DMS114 treated with DMSO at 0.1 percent for 48 hours (cell line): ENCODE results near the gene RGL4.
"Not testable (repeated sequence)": the region's sequence is repeated elsewhere in the genome, so short reads cannot be mapped to it uniquely, and the experiment has no call there.

Experiments
- DNase-seq: peaks from one replicate; lab custom pipeline; 2025; ENCODE audit not compliant: unreplicated experiment; lab: John Stamatoyannopoulos, UW

RGL4 gene, protein sequence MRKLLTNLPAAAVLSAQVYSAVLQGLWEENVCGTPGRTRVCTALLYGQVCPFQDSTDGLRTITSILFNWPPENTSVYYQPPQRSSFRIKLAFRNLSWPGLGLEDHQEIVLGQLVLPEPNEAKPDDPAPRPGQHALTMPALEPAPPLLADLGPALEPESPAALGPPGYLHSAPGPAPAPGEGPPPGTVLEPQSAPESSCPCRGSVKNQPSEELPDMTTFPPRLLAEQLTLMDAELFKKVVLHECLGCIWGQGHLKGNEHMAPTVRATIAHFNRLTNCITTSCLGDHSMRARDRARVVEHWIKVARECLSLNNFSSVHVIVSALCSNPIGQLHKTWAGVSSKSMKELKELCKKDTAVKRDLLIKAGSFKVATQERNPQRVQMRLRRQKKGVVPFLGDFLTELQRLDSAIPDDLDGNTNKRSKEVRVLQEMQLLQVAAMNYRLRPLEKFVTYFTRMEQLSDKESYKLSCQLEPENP

DNA sequence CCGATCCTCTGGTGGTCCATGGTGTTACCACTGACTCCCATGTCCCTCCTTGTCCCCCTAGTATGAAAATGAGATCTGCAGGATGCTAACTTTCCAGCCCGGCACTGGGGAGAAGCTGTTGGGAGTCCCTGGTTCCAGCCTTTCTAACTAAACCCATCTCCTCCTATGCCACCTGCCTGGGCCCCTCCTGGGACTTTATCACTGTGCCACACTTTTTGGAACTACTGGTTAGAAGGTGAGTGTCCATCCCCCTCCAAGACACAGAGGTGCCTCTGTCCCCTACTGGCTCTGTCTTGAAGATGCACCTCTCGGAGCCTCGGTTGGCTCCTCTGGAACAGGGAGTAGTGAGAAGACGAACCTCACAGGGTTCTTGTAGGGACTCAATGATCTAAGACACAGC lies at the start of gene RGL4:
Gene RGL4 (plus strand): TSS at position 301 of the 400 bp plus-strand sequence. CDS start 1,018 bp downstream, outside the sequence.
- no peak for DNase-seq

DNA sequence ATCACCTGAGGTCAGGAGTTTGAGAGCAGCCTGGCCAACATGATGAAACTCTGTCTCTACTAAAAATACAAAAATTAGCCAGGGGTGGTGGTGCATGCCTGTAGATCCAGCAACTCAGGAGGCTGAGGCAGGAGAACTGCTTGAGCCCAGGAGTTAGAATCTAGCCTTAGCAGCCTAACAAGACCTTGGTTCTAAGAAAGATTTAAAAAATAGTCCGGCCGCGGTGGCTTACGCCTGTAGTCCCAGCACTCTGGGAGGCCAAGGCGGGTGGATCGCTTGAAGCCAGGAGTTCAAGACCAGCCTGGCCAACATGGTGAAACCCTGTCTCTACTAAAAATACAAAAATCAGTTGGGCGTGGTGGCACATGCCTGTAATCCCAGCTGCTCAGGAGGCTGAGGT lies 44.3 kb upstream of the RGL4 start:
- DNase-seq, result not testable (repeated sequence)

DNA sequence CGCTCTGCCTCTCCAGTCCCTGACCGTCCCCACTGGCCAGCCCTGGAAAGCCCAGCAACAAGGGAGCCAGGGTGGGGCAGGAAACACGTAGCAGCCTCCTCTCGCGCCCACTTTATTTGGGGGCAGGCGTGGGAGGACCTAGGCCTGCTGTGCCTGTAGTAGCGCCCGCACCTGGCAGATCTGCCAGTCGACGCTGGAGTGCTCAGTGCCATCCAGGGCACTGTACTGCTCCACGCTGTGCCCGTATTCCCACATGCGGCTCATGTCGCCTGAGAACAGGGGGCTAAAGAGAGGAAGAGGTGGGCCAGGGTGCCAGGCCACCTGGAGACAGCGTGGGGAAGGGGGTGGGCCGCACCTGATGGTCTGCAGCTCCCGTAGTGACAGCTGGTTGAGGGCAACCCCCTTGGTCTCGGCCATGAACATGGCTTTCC lies 41.7 kb upstream of the RGL4 start:
- DNase-seq, result no peak

DNA sequence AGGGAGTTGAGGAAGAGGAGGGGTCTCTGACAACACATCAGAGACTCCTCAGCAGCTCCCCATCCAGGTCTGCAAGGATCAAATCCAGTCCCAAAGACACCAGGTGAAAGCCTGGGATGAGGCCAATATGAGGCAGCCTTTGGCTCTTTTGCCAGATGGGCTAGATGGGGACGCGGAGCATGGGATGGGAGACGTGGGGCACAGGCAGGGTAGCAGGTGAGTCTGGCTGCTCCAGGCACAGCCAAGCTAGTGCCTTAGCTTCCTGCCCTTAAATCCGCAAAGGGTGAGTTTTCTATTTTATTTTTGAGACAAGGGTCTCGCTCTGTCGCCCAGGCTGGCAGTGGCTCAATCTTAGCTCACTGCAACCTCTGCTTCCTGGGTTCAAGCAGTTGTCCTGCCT lies 39.1 kb upstream of the RGL4 start:
- no peak for DNase-seq

DNA sequence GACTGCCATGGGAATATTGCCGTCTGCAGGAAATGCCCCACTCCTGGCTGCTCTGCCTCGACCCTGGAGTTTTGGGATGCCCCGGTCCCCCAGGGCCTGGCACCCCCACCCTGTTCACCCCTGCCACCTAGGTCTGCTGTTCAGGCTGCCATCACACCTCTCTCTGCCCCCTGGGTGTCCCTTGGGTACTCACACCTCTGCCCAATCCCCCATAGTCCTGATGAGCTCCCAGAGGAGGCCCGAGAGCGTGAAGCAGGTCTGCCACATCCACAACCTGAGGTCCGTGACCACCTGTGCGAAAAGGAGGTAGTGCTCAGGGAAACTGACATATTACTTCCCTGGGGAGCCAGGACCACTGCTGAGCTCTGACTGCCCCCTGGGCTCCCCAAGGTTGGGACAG lies 38.5 kb upstream of the RGL4 start:
- no peak for DNase-seq

DNA sequence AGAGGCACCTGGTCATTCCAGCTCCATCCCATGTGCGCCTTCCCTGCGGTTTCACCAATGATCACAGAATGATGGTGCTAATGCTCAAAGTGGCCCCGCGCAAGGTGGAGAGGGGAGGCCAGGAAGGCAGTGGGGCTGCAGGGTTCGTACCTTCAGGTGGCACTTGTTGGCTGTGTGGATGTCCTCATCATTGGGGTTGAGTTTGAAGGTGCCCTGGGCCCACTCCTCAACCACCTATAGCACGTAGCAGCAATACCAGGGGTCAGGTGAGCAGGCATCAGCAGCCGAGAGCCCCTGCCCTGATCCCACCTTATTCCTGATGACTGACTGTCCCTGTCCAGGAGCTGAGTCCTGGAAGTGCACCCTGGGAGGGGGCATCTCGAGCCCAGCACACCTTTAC lies 38.1 kb upstream of the RGL4 start:
- no peak for DNase-seq

DNA sequence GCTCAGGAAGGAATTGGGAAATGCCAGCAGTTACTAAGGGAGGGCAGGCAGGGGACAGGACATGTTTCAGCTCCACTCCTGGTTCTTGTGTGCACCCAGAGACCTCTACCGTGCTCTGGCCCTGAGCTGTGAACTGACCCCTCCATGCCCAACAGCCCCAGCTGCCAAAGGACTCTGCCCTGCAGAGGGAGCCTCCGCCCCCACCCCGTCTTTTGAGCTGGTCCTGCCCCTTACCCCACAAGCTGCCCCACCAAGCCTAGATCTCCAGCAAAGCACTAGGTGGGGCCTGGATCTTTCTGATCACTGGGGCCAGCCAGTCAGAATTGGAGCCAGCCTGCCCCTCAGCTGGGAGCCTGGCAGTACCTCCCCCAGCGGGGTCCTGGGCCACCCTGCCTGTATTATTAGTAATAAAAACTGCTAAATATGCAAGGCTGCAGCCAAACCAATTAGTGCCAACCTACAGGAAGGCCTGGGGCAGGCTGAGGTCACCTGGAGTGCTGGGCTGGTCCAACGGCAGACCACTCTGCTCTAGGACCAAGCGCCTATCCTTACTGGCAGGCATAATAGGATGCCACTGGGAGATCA lies 34.8 kb upstream of the RGL4 start:
- DNase-seq, result no peak

DNA sequence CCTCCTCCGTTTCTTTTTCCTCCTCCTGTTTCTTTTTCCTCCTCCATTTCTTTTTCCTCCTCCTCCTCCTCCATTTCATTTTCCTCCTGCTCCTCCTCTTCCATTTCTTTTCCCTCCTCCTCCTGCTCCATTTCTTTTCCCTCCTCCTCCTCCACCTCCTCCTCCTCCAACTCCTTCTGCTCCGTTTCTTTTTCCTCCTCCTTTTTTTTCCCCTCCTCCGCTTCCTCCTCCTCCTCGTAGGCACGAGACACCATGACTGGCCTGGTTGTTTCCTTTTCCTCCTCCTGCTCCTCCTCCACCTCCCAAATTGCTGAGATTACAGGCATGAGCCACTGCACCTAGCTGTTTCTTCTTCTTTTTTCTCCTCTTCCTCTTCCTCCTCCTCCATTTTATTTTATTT lies 33.1 kb upstream of the RGL4 start:
- DNase-seq, result no peak

DNA sequence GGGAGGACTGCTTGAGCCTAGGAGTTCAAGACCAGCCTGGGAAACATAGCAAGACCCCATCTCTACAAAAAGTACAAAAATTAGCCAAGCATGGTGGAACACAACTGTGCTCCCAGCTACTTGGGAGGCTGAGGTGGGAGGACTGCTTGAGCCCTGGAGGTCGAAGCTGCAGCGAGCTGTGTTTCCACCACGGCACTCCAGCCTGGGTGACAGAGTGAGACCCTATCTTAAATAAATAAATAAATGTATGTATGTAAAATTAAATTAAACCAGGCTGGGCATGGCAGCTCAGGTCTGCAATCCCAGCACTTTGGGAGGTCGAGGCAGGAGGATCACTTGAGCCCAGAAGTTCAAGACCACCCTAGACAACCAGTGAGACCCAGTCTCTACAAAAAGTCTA lies 30.4 kb upstream of the RGL4 start:
- not testable (repeated sequence) for DNase-seq

DNA sequence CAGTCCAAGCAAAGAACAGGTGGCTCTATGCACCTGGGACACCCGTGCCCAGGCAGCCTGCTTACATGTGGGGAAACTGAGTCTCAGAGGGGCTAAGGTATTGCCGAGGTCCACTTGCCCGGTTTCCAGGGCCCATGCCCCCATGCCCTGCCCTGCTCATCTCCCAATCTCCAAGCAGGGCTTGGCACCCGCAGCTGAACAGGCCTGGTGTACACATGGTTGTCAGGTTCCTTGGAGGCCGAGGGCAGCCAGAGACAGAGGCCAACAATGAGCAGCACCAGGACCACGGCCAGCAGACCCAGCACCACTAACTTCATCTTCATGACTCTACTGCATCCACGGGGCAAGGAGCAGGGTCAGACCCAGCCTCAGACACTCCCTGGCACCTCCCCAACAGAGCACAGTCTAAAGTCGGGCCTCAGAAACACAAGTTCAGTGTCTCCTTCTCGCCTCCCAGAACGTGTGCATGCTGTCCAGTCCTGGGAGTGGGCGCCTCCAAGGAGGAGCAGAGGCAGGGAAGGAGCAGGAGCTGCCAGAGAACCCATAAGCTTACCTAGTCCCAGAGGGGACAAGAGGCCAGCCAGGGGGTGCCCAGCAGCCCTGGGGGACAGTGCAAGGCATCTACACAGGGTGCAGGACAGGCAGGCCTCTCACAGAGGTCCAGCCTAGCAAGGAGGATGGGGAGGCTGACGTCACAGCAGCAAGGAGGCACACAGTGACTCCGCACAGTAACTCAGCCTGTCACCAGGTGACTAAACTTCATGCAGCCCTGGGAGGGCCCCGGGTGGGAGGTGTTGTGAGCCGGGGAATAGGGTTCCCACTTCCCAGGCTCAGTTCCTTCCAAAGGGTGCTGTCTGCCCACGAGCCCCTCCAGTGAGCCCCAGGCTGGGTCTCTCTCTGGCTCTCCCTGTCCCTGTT lies 20.2 kb upstream of the RGL4 start:
- DNase-seq, result no peak

DNA sequence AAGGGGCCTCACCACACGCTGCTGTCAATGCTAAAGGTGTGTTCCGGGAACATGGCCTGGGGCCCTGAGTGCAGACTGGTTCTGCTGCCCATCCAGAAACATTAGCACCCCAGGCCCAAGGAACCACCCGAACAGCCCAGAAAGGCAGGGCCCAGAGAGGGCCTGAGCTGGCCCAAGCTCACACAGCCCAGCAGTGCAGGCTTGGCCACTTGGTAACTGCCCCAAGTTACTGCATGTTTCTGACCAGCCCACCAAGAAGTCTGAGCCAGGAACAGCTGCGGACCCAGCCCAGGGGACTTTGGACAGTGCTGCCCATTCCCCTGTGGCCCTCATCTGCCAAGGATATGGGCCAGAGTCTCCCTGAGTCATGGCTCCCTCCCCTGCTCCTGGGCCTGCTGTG lies 19.4 kb upstream of the RGL4 start:
- DNase-seq, result not testable (repeated sequence)

DNA sequence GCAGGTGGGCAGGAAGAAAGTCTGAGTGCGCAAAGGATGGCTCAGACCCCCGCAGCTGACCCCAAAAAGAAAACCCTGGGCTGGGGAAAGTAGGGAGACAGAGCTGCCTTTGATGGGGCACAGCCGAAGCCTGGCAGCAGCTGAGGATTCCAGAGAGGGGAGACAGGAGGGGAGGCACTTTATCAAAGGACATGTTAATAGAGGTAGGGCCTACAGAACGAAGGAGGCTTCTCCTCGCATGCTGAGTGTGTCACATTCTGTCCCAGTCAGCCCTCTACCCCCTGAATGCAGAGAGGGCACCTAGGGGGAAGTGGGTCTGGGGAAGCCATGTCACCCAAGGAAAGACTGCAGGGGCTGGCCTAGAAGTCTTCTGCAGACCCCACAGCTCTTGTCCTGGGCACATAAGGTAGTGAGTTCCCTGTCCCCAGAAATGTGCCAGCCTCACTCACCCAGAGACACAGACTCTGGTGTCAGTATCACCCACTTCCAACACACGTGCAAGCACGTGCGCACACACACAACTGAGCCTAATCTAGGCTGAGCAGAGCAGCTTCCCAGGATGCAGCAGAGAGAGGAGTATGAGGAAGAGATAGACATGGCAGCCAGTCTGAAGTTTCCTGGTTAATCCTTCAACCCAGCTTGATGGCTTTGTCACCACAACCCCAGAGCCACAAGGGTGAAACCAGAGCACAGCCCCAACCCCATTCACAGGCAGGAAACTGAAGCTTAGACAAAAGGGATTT lies 18.3 kb upstream of the RGL4 start:
- DNase-seq, result not testable (repeated sequence)

DNA sequence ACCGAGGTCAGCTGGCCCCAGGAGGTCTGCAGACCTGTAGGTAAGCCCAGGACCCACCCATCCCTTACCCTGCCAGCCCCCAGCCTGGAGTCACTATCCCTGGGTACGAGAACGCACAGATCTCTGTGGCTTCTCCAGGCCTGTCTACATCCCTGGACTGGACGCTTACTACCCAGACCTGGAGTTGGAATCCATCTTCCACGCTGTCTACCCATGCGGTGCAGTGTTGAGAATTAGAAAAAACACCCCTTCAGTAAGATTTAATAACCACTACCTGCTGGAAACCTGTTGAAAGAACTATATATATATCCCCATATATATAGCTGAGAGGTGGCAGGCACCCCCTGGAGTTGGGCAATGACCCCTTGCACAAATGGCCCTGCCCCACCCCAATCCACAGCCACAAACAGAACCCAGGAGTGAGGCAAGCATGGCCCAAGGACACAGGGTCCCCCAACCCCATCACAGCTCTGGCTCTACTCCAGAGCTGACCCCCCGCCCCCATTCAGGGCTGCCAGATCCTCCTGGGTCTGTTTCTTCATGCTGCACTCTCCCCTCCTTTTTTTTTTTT lies 17.7 kb upstream of the RGL4 start:
- DNase-seq, result no peak

DNA sequence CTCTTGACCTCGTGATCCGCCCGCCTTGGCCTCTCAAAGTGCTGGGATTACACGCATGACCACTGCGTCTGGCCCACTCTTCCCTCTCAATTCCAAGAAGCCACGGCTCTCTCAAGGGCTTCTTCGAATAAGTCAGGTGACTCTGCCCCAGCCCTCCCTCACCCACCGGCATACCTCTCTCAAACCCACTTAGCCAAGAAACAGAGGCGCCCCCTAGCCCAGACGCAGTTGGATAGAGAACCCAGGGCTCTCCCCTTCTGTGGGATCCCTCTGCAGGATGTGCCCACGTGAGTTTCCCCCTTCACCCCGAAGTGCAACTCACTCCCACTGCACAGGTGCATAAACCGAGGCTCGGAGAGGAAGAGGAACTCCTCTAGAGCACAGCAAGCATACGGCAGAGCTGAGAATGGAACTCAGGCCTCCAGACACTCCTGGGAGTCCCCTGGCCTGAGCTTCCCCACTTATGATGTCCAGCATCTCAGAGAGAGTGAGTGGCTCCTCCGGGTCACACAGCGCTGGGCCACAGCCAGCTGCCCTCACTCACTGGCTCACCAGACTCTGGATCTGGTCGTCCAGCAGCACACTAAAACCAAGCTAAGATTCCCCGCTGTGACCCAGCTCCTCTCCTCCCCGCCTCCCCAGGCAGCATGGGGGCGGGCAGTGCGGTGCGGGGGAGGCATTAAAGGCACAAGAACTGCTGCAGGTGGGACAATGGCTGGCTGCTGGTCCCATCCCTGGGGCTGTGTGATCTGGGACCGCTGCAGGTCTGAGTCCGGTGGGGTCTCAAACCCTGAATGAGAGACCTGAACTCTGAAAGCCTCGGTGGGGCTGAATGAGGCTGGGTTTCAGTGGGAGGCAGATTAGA lies 16.8 kb upstream of the RGL4 start:
- no peak for DNase-seq

DNA sequence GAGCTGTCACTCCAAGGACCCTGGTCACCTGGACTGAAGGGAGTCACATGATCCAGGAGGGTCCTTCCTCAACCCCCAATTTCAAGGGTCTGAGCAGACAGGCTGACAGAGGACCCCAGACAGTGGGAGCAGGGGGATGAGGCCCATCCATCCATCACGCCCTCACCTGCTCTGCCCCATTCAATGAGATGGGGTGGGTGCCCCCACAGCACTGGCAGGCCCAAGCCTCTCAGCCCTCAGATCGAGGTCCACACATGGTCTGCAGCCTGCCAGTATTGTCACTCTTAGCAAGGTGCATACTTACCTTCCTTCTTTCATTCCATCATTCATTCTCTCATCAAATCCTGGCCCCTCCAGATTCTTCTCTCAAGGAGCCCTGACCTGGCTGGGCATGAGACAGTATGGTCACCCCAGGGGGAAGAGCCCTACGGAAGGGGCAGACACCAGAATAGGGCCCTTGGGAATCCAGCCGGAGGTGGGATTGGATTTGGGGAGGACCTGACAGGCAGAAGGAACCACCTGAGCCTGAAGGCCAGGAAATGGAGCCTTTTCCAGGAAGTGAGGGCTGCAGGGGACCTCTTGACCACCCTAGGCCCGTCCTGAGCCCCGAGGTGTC lies 15.8 kb upstream of the RGL4 start:
- DNase-seq, result not testable (repeated sequence)

DNA sequence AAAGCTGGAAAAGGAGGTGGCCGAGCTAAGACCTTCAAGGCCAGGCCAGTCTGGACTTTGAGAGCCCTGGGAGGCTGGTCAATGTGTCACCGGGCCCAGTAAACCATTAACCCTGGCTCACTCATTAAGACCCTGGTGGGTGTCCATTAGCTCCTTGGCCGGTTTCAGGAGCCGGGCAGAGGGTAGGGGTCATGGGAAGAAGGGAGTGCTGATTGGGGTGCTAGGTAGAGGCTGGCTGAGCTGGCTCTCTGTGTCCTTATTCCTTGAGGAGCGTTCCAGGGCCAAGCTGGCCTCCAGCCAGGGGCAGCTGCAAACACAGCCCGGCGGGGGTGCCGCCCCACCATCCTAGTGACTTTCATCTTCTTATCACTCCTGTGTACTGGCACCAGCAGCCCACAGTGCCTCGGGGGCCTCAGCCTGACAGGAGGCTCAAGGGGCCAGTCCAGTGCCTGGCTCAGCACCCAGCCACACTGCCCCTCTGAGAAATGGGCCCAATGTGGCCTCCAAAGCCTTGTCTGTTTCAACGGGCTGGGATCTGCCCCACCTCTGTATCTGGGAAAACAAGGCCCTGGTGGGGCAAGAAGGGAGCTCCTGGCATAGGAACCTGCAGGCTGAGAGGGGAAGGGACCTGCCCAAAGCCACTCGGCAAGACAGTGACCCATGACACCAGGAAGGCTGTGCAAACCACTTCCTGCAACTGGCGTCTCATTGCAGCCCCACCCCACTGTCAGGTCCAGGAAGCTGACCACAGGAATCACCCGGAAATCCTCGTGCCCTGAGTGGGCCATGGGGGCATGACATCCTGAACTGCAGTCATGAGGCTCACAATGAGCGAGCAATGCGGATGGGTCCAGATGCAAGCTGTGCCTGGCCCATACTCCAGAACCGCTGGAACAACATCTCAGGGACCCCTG lies 15.1 kb upstream of the RGL4 start:
- no peak for DNase-seq

DNA sequence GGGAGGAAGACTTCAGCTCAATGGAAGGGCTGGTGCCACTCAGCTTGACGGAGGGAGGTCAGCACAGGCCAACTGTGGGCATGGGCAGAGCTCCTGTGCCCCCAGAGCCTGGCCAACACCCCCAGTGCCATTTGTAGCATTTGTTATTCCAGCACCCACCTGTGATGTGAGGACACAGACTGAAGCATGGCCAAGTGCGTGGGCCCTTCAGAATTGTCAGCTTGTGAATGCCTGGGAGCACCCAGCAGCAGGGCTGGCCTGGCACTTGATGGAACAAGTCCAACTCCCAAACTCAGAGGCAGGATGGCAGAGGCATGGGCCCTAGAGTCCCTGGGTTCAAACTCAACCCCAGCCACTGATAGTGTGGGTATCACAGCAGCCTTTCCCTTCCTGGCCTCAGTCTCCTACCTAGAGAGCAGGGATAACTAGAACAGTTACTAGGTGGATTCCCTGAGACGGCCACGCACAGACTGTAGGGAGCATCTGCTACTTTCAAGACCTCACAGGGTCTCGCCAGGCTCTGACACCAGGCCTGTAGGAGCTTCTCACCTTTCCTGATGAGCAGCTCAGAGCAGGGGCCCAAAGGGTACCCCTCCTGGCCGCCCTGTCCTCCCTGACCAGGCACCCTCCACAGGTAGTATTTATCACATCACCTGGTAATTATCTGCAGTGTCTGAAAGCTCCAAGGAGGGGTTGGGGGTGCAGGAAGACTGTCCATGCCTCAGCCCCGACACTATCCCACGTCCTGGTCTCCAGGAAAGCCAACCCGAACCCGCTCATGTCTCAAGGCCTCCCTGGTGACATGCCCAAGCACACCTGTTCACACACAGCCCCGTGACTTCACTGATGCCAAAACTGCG lies 13.7 kb upstream of the RGL4 start:
- DNase-seq, result not testable (repeated sequence)
